HepG2 (cell line): ENCODE measurements around the gene VTN. TPM values are rescaled to one million over a fixed set of nuclear protein-coding genes. Genes with fewer than 3 reads are reported as not detected.

Experiments used
- ATAC-seq: fragments of 200-7000 bp; cut with Tn5 transposase; 3 replicates; pipeline ENCODE4 v1.9.1; 2020; ENCODE audit warnings: mild to moderate bottlenecking, moderate library complexity
- BruUV-seq: library from RNA; stranded (reverse); fragments of 400-500 nt; replicated peaks from 2 replicates; lab custom pipeline; 2021; lab: Mats Ljungman, UMichigan
- CTCF ChIA-PET: fragments of 300-600 bp; formaldehyde crosslinking; extraction: SDS; loops from one replicate; lab custom pipeline; 2021; ENCODE audit warnings: low total read pairs, inconsistent platforms, low intra/inter-chr PET ratio; lab: Yijun Ruan, JAX
- POLR2A ChIA-PET: fragments of 350-600 bp; sonication (Branson Sonifier 250); formaldehyde crosslinking; loops from one replicate; lab custom pipeline; 2020; ENCODE audit warnings: antibody characterized with exemption, inconsistent platforms; lab: Yijun Ruan, JAX
- DNase-seq: peaks from one replicate; pipeline ENCODE4 v3.0.0-alpha.2; 2015; ENCODE audit warnings: low spot score
- FAIRE-seq: peaks from 3 replicates; lab custom pipeline; 2011; peaks lifted over from hg19 to GRCh38; lab: Jason Lieb, UNC
- H2AFZ ChIP-seq: one replicate; pipeline ENCODE4 v1.6.1; 2011; ENCODE audit warnings: low read length, inconsistent platforms
- H3K27ac ChIP-seq: fragments of 300-600 bp; 3 replicates; pipeline ENCODE4 v1.8.0; 2011; ENCODE audit warnings: mixed run types, mild to moderate bottlenecking, mixed read lengths, low read length, inconsistent platforms; ENCODE audit not compliant: insufficient read depth; ENCODE audit errors: extremely low read length
- H3K27me3 ChIP-seq, 2 experiments: fragments of 200-600 bp in 1 of 2; 2 replicates in 1 of 2; 3 replicates in 1 of 2; pipeline versions ENCODE4 v1.6.0 to v1.8.0; 2011; ENCODE audit warnings: low read length in 2 of 2, mild to moderate bottlenecking in 2 of 2, moderate library complexity in 2 of 2, inconsistent platforms in 1 of 2; ENCODE audit not compliant: insufficient read depth in 2 of 2, control insufficient read depth in 1 of 2
- H3K36me3 ChIP-seq, 2 experiments: fragments of 200-600 bp in 1 of 2; replicated peaks in 1 of 2; 2 replicates in 1 of 2; 3 replicates in 1 of 2; pipeline versions ENCODE4 v1.5.1 to v1.8.0; 2011; ENCODE audit warnings: low read length in 2 of 2, inconsistent platforms in 1 of 2; ENCODE audit not compliant: insufficient read depth in 2 of 2, control insufficient read depth in 1 of 2
- H3K4me1 ChIP-seq: 2 replicates; pipeline ENCODE4 v1.5.1; 2012; ENCODE audit warnings: low read length, inconsistent platforms; ENCODE audit not compliant: insufficient read depth
- H3K4me2 ChIP-seq: 2 replicates; pipeline ENCODE4 v1.6.0; 2011; ENCODE audit warnings: low read depth, low read length, inconsistent platforms
- H3K4me3 ChIP-seq, 3 experiments: fragments of 200-600 bp in 1 of 3; sonication (generic), shearing (Covaris generic) in 1 of 3; replicated peaks in 1 of 3; 2 replicates each; pipeline ENCODE4 v1.5.1; 2011 to 2016; ENCODE audit warnings: low read length in 3 of 3, inconsistent platforms in 2 of 3, low read depth in 2 of 3, mild to moderate bottlenecking in 2 of 3, control low read depth in 1 of 3, mixed read lengths in 1 of 3; ENCODE audit not compliant: insufficient read depth in 1 of 3
- H3K79me2 ChIP-seq: one replicate; pipeline ENCODE4 v1.6.1; 2011; ENCODE audit warnings: low read length, inconsistent platforms; ENCODE audit not compliant: insufficient read depth
- H3K9ac ChIP-seq: 2 replicates; pipeline ENCODE4 v1.6.0; 2011; ENCODE audit warnings: mild to moderate bottlenecking, low read depth, low read length, inconsistent platforms; ENCODE audit not compliant: insufficient read depth
- H3K9me3 ChIP-seq: 2 replicates; pipeline ENCODE4 v1.5.1; 2012; ENCODE audit warnings: mild to moderate bottlenecking, low read length
- H4K20me1 ChIP-seq: 2 replicates; pipeline ENCODE4 v1.6.0; 2011; ENCODE audit warnings: inconsistent platforms, mild to moderate bottlenecking, low read length, moderate library complexity; ENCODE audit not compliant: insufficient read depth
- HNF4A ChIP-seq: sonication (generic); formaldehyde crosslinking; IDR thresholded peaks from 2 replicates; pipeline ENCODE4 v1.4.0; 2020; ENCODE audit warnings: missing genetic modification reagents
- HNF4G ChIP-seq, 2 experiments: sonication (generic) in 1 of 2; formaldehyde crosslinking in 1 of 2; IDR thresholded peaks; 2 replicates each; pipeline versions ENCODE4 v1.4.0 to v1.6.1; 2011 to 2020; ENCODE audit warnings: borderline replicate concordance in 2 of 2, low read depth in 2 of 2, mild to moderate bottlenecking in 2 of 2, low read length in 1 of 2, missing genetic modification reagents in 1 of 2, moderate library complexity in 1 of 2
- MAZ ChIP-seq, 2 experiments: sonication (generic) in 1 of 2; formaldehyde crosslinking in 1 of 2; IDR thresholded peaks; 2 replicates each; pipeline versions ENCODE4 v1.5.0 to v1.6.1; 2012 to 2020; ENCODE audit warnings: low read depth in 2 of 2, mild to moderate bottlenecking in 2 of 2, borderline replicate concordance in 1 of 2, improper control_type of control experiment in 1 of 2, low read length in 1 of 2, missing genetic modification reagents in 1 of 2, moderate library complexity in 1 of 2
- POLR2A ChIP-seq, 2 experiments: IDR thresholded peaks; 2 replicates each; pipeline ENCODE4 v1.6.1; 2011; ENCODE audit warnings: low read depth in 2 of 2, low read length in 2 of 2, mild to moderate bottlenecking in 1 of 2, moderate library complexity in 1 of 2; ENCODE audit not compliant: insufficient read depth in 1 of 2
- REST ChIP-seq, 2 experiments: IDR thresholded peaks; 2 replicates each; pipeline ENCODE4 v1.6.1; 2011 to 2012; ENCODE audit warnings: low read length in 2 of 2, borderline replicate concordance in 1 of 2, low read depth in 1 of 2, mild to moderate bottlenecking in 1 of 2, moderate library complexity in 1 of 2
- STAT5B ChIP-seq: sonication (generic); formaldehyde crosslinking; IDR thresholded peaks from 2 replicates; pipeline ENCODE4 v1.4.0; 2020; ENCODE audit warnings: missing genetic modification reagents
- ZNF780A ChIP-seq: sonication (generic); formaldehyde crosslinking; IDR thresholded peaks from 2 replicates; pipeline ENCODE4 v1.8.0; 2022; ENCODE audit warnings: mild to moderate bottlenecking, missing genetic modification reagents, moderate library complexity
- WGBS: methylation state at CpG from one replicate; pipeline ENCODE4 v1.1.6; 2017; ENCODE audit warnings: low lambda C conversion rate; 5-methylcytosine and 5-hydroxymethylcytosine counted together
- in situ Hi-C: cut with HindIII; loops from 2 replicates; pipeline ENCODE4 v1.10.0; 2017; ENCODE audit warnings: low pct_unique_long_range_greater_than_20kb; ENCODE audit not compliant: extremely low pct_ligation_motif_present
- intact Hi-C: fragments of 100-400 bp; cut with micrococcal nuclease; formaldehyde crosslinking; loops from one replicate; pipeline ENCODE4 v1.10.0; 2022; ENCODE audit not compliant: unreplicated experiment
- polyA plus RNA-seq, 8 experiments: library from polyadenylated mRNA; depleted of rRNA in 3 of 8; stranded (reverse) in 7 of 8; unstranded in 1 of 8; fragments of >200 nt; fragmentation: Illumina TruSeq in 4 of 8; extraction: Trizol in 4 of 8; gene quantifications; 2 replicates each; pipeline versions ENCODE4 v1.2.1 to v1.2.3, GENCODE V29; 2011 to 2016; ENCODE audit warnings: low read depth in 4 of 8, missing spikeins in 1 of 8, mixed read lengths in 1 of 8; ENCODE audit not compliant: insufficient read depth in 1 of 8
- total RNA-seq, 5 experiments: library from RNA; depleted of rRNA; stranded (reverse); fragments of >200 nt; fragmentation: Illumina TruSeq; extraction: Trizol; gene quantifications; 2 replicates each; pipeline ENCODE4 v1.2.3, GENCODE V29; 2016; ENCODE audit warnings: low read depth in 1 of 5

The VTN gene
- total and polyA plus RNA-seq, 2 of the 13 experiments (the other 11 are each of a cell fraction or from before 2014, with no cell fraction given), result 108 to 131 TPM

- no peak; the same call in 1 of the 2 replicates for TF ChIP-seq HNF4A (CRISPR knock-in tag)
- TF ChIP-seq HNF4G (IDR thresholded peaks at IDR 0.05; ENCODE audit: borderline replicate concordance, low read depth, low read length), result no peak
- TF ChIP-seq HNF4G (CRISPR knock-in tag; IDR thresholded peaks at IDR 0.05; ENCODE audit: borderline replicate concordance, low read depth), result peak; percentile 78
Observed at GRCh38 chr17:28357061-28357900, 12.8 kb downstream of the VTN start, which contains the start of gene POLDIP2 (continued).

- Histone ChIP-seq H3K9me3 (no peaks in the 10 kb centered on the region), H3K4me2 (no peak overlapping the region), H3K27me3 (no peaks in the 10 kb centered on the region), H4K20me1 (no peaks in the 10 kb centered on the region), H3K36me3 (peaks cover 23 to 75% of the 10 kb centered on the region in 2 experiments), H3K27ac (no peak overlapping the region), H2AFZ (no peak overlapping the region), H3K79me2 (peaks cover 4% of the 10 kb centered on the region), H3K9ac (no peak overlapping the region), H3K4me1 (peaks cover 36% of the 10 kb centered on the region), H3K4me3 (no peak overlapping the region)
- TF ChIP-seq POLR2A (IDR thresholded peaks at IDR 0.05; ENCODE audit: insufficient read depth in 1 of 2, low read depth in 2 of 2, low read length in 2 of 2), result 0 out of 4 replicates have a peak, but pooled peaks of 1 of the 2 experiments have one; percentile 23
- no peak for TF ChIP-seq STAT5B (CRISPR knock-in tag)
- TF ChIP-seq REST (IDR thresholded peaks at IDR 0.05; ENCODE audit: borderline replicate concordance in 1 of 2, low read depth in 1 of 2, low read length in 2 of 2), result no peak
- no peak for TF ChIP-seq ZNF780A (CRISPR knock-in tag)
- no peak for TF ChIP-seq MAZ (IDR thresholded peaks at IDR 0.05; ENCODE audit: borderline replicate concordance, low read depth, low read length)
- no peak for TF ChIP-seq MAZ (CRISPR knock-in tag; IDR thresholded peaks at IDR 0.05; ENCODE audit: low read depth)
- BruUV-seq, result no TSS peak
- intact Hi-C loops, result no loop called here
- DNase-seq (no peak), ATAC-seq (no peak), FAIRE-seq (no peak)
- ChIA-PET CTCF (no interaction called here), POLR2A (interaction anchor here (1.1 to 1.4 kb wide), 2 partner anchors 20 to 21 kb away, joined by 3 to 4 read pairs; partner anchors contain the start of genes SARM1 and VTN)
- in situ Hi-C loops, result no loop called here
- WGBS, result over 99% methylated on average over 7 of the region's 7 CpGs
Observed at GRCh38 chr17:28350271-28350670, 19.8 kb downstream of the VTN start.
